Measurements from ENCODE around the gene ISOC2. TPM values are rescaled to one million over a fixed set of nuclear protein-coding genes. Genes with fewer than 3 reads are reported as not detected.

Gene ISOC2
- total and polyA plus RNA-seq, 9 of the 15 experiments (the other 6 are each of a cell fraction or from before 2014, with no cell fraction given), result 1.2 to 229 (median 58.3) TPM

DNA sequence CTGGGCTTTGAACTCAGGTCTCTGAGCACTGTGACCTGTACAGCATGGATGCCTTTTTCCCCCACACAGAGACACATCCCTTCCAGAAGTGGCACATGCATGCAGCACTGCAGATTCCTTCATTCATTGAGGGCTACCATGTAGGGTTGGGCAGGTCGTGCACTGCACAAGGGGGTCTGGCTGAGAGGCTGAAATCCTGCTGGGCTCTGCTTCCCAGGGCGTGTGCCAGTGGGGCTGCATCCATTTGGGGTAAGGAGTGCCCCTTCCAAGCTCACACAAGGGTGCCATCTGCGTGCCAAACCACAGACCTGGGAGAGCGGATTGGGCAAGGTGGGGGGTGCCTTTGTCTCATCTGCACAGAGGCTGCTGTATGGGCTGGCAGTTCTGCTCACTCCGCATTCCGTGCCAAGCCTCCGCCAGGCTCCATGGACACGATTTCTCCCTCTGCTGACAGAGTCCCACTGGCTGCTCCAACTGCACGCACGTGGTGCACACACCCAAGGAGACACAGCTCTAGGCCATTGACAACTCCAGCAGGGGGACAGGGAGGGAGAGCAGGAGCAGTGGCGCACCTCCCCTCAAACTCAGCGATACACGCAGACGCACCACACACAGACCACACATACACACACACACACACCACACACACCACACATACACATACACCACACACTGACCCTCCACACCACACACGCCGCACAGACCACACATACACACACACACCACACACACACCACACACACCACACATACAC, 13.8 kb downstream of the ISOC2 start:
- ChIA-PET CTCF (ENCODE audit: low intra/inter-chr PET ratio) (no interaction called here), POLR2A (interaction anchor here (0.6 to 1.3 kb wide), 5 partner anchors 10 to 201 kb away, joined by 3 read pairs; partner anchors contain the start of genes UBE2S and ZNF628)
- no peak overlapping the region; the same call in 1 of the 2 replicates for H2AFZ ChIP-seq (ENCODE audit: low read depth, low read length)
- FAIRE-seq, result peak; percentile 56
- peak overlapping the region in 1 of 2 experiments; percentile 83; a peak in 2 of 4 replicates for H3K9ac ChIP-seq (ENCODE audit: insufficient read depth in 1 of 2, low read depth in 2 of 2, low read length in 2 of 2)
- no peaks in the 10 kb centered on the region for H4K20me1 ChIP-seq (replicated peaks; ENCODE audit: control insufficient read depth, insufficient read depth, low read length)
- peak in 3 of 4 experiments; percentile 6 to 57 (median 52) for DNase-seq (ENCODE audit: extremely low read depth in 1 of 4, low spot score in 3 of 4)
- no peaks in the 10 kb centered on the region for H3K79me2 ChIP-seq (ENCODE audit: control insufficient read depth, insufficient read depth, low read length)
- H3K4me2 ChIP-seq (ENCODE audit: insufficient read depth, low read length), result peak overlapping the region; percentile 24; the same call in 1 of the 2 replicates
- H3K36me3 ChIP-seq (ENCODE audit: control insufficient read depth, insufficient read depth, low read length), result no peaks in the 10 kb centered on the region
- in situ Hi-C loops (cut with MboI) (loop anchor here (25.0 kb wide), 1 partner anchor 785 kb away; the partner anchor contains the start of gene LILRB4), intact Hi-C loops (cut with micrococcal nuclease) (no loop called here)
- H3K4me3 ChIP-seq, result no peak overlapping the region
- H3K27ac ChIP-seq (ENCODE audit: extremely low read depth, low read depth, low read length), result no peak overlapping the region
- ATAC-seq, result peak; percentile 72
- WGBS (ENCODE audit: insufficient coverage, low coverage, missing lambda C conversion rate), result 19% methylated on average over 13 of the region's 16 CpGs
- no peaks in the 10 kb centered on the region for H3K9me3 ChIP-seq (replicated peaks; ENCODE audit: control insufficient read depth, insufficient read depth, low read depth, low read length)
- no TSS peak for BruUV-seq (replicated peaks)
- no peaks in the 10 kb centered on the region for H3K9me1 ChIP-seq (ENCODE audit: control insufficient read depth, insufficient read depth, low read length)
- peaks cover 6 to 37% of the 10 kb centered on the region in 2 experiments for H3K27me3 ChIP-seq (ENCODE audit: control insufficient read depth in 2 of 2, insufficient read depth in 2 of 2, low read length in 2 of 2)
- peaks cover 11 to 62% of the 10 kb centered on the region in 2 experiments for H3K4me1 ChIP-seq (replicated peaks in 1 of 2; ENCODE audit: control insufficient read depth in 2 of 2, insufficient read depth in 2 of 2, low read length in 2 of 2)
- TF ChIP-seq GABPB1 (CRISPR knock-in tag; IDR thresholded peaks at IDR 0.05), result peak; percentile 40; the same call in 1 of the 2 replicates
- TF ChIP-seq ZNF133 (CRISPR knock-in tag; IDR thresholded peaks at IDR 0.05), result no peak
- no peak for TF ChIP-seq PYGO2 (tag; IDR thresholded peaks at IDR 0.05)
- TF ChIP-seq THRAP3 (IDR thresholded peaks at IDR 0.05; ENCODE audit: borderline replicate concordance), result no peak
- TF ChIP-seq RAD21 (CRISPR knock-in tag; conservative IDR thresholded peaks at IDR 0.05 in 1 of 2, IDR thresholded peaks at IDR 0.05 in 1 of 2), result no peak
- peak; percentile 63; the same call in 1 of the 2 replicates for TF ChIP-seq CBFB (CRISPR knock-in tag; IDR thresholded peaks at IDR 0.05)
- TF ChIP-seq KDM4B (IDR thresholded peaks at IDR 0.05; ENCODE audit: borderline replicate concordance in 2 of 2, low read depth in 1 of 2), result no peak
- TF ChIP-seq RFX1 (IDR thresholded peaks at IDR 0.05), result no peak
- TF ChIP-seq, protein P1, sequence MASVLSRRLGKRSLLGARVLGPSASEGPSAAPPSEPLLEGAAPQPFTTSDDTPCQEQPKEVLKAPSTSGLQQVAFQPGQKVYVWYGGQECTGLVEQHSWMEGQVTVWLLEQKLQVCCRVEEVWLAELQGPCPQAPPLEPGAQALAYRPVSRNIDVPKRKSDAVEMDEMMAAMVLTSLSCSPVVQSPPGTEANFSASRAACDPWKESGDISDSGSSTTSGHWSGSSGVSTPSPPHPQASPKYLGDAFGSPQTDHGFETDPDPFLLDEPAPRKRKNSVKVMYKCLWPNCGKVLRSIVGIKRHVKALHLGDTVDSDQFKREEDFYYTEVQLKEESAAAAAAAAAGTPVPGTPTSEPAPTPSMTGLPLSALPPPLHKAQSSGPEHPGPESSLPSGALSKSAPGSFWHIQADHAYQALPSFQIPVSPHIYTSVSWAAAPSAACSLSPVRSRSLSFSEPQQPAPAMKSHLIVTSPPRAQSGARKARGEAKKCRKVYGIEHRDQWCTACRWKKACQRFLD (CRISPR knock-in tag; IDR thresholded peaks at IDR 0.05), result no peak
- TF ChIP-seq SMC3 (conservative IDR thresholded peaks at IDR 0.05; ENCODE audit: insufficient read depth, low read depth, low read length), result no peak
- TF ChIP-seq ARHGAP35 (IDR thresholded peaks at IDR 0.05; ENCODE audit: partially characterized antibody), result no peak
- TF ChIP-seq RB1 (IDR thresholded peaks at IDR 0.05; ENCODE audit: low read depth), result no peak
- TF ChIP-seq, protein P2, sequence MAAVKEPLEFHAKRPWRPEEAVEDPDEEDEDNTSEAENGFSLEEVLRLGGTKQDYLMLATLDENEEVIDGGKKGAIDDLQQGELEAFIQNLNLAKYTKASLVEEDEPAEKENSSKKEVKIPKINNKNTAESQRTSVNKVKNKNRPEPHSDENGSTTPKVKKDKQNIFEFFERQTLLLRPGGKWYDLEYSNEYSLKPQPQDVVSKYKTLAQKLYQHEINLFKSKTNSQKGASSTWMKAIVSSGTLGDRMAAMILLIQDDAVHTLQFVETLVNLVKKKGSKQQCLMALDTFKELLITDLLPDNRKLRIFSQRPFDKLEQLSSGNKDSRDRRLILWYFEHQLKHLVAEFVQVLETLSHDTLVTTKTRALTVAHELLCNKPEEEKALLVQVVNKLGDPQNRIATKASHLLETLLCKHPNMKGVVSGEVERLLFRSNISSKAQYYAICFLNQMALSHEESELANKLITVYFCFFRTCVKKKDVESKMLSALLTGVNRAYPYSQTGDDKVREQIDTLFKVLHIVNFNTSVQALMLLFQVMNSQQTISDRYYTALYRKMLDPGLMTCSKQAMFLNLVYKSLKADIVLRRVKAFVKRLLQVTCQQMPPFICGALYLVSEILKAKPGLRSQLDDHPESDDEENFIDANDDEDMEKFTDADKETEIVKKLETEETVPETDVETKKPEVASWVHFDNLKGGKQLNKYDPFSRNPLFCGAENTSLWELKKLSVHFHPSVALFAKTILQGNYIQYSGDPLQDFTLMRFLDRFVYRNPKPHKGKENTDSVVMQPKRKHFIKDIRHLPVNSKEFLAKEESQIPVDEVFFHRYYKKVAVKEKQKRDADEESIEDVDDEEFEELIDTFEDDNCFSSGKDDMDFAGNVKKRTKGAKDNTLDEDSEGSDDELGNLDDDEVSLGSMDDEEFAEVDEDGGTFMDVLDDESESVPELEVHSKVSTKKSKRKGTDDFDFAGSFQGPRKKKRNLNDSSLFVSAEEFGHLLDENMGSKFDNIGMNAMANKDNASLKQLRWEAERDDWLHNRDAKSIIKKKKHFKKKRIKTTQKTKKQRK (IDR thresholded peaks at IDR 0.05; ENCODE audit: borderline replicate concordance, low read depth, low read length), result no peak
- TF ChIP-seq, protein P3, sequence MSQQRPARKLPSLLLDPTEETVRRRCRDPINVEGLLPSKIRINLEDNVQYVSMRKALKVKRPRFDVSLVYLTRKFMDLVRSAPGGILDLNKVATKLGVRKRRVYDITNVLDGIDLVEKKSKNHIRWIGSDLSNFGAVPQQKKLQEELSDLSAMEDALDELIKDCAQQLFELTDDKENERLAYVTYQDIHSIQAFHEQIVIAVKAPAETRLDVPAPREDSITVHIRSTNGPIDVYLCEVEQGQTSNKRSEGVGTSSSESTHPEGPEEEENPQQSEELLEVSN (IDR thresholded peaks at IDR 0.05; ENCODE audit: borderline replicate concordance in 1 of 2, extremely low read depth in 1 of 2, insufficient read depth in 1 of 2, insufficient read length in 1 of 2, low read depth in 1 of 2, low read length in 1 of 2, poor library complexity in 1 of 2, severe bottlenecking in 1 of 2), result peak; percentile 45 to 61
- TF ChIP-seq ZNF124 (CRISPR knock-in tag; IDR thresholded peaks at IDR 0.05), result no peak
